RPMI8226 (cell line): ENCODE data around the gene CD59.
"Not testable (repeated sequence)": the region's sequence is repeated elsewhere in the genome, so short reads cannot be mapped to it uniquely, and the experiment has no call there.

Source experiments
- DNase-seq: peaks from one replicate; pipeline ENCODE4 v3.0.0-alpha.2; 2015

Gene CD59

DNA sequence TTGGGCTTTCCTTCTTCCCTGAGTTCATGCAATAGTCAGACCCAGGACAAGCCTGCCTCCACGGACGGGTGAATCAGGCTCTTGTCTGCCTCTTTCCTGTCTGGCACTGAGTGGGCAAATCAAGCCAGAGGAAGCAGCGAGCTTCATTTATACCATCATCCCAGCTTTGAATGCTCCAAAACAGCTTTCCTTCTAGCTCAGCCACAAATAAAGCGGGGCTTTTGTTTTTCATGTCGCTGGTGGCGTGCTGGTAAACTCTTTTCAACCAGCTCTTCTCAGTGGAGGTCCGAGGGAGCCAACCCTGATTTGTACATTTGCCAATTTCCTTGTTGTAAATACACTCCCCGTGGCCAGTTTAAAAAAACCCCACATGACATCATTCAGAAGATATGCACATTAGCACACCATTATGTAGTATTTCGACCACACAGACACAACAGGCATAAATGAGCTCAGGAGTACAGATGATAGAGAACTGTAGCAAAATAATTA, 44.2 kb downstream of the CD59 start:
- peak; percentile 44 for DNase-seq

DNA sequence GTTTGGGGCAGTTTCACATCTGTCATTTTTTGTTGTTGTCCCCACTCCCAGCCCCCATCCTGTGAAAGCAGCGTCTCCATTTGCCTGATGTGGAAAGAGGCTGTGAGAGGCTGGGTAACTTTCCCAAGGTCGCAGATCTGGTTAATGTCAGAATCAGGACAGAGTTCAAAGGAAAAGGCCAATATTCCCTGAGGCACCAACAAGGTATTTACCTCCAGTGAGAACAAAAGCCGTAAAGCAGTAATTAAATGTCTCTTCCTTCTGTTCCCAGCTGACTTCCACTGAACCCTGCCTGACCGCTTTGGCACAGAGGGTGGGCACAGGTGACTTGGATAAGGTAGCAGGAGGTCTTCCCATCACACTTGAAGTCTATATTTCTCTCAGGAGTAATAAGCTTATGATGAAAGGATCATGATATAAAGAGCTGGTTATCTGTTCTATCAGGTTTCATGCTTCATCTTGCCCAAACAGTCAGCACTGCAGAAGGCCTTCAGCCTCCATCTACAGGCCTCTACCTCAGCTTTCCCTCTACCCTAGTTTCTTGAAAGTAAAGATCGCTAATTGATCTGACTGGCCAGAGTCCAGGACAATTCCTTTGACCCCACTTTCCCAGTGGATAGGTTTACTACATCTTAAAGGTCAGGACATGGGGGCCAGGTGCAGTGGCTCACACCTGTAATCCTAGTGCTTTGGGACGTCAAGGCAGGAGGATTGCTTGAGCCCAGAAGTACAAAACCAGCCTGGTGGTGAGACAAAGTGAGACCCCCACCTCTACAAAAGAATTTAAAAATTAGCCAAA, 45.0 kb downstream of the CD59 start:
- no peak for DNase-seq

DNA sequence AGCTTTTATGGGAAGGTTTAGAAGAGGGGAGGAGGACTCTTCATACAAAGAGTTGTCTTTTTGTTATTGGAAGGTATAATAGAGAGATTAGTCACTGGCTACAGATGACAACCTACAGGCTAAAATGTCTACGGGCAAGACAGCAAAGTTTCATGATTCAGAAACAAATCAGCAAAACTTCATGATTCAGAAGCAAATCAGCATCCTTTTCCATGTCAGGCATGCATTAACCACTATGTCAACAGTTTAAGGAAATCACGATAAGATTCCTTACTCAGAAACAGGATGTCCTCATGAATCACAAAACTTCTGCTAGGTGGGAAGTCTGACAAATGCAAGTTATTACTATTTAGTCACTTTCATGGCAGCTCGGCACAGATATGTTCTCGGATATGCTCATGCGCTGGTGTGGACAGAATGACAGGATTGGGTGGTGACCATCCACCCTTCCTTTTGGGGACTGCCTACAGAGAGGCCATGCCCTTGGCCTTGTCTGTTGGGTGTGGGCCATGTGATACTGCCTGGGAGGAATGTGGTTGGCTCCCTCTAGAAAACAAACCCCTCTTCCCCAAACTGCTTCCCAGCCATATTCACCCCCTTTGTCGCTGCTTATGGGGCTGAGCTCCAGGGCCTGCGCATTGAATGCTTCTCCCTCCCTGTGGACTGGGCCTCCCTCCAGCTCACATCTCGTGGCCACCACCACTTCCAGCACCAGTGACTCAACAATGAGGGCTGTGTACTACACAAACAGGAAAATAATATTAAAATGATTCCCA, 45.7 kb downstream of the CD59 start:
- no peak for DNase-seq

DNA sequence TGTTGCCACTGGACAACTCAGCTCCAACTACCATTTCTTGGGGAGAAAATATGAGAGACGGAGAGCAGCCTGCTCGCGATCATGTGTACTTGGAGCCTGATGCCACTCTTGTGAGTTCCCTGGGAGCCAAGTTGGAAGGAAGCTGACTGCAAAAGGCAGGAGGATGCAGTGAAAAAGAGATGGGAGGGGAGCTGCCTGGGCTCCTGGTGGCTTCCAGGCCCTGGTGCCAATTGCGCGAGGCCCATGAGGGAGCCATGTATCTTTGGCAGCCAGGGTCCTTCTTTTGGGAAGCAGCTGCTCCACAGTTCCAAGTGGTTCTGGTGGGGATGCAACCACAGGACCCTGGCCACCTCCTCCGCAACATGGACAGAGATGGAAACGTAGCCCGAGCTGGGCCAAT, 46.7 kb downstream of the CD59 start:
- DNase-seq = no peak

DNA sequence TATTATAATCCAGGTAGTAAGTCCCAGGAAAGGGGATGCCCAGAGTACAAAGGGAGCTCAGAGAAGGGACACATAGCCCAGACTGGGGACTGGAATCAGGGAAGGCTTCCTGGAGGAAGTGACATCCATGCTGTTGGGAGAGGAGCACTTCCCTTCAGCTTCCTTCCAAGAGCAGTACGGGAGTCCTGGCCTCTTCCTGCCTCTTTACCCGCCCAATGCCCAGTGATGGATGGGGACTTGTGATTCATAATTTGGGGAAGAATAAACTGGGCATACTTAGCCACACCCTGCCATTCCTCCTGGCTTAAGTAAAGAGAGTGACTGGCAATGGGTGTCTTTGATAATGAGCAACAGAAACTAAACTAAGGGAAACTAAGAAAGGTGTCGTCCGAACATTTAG, 47.1 kb downstream of the CD59 start:
- DNase-seq = no peak

DNA sequence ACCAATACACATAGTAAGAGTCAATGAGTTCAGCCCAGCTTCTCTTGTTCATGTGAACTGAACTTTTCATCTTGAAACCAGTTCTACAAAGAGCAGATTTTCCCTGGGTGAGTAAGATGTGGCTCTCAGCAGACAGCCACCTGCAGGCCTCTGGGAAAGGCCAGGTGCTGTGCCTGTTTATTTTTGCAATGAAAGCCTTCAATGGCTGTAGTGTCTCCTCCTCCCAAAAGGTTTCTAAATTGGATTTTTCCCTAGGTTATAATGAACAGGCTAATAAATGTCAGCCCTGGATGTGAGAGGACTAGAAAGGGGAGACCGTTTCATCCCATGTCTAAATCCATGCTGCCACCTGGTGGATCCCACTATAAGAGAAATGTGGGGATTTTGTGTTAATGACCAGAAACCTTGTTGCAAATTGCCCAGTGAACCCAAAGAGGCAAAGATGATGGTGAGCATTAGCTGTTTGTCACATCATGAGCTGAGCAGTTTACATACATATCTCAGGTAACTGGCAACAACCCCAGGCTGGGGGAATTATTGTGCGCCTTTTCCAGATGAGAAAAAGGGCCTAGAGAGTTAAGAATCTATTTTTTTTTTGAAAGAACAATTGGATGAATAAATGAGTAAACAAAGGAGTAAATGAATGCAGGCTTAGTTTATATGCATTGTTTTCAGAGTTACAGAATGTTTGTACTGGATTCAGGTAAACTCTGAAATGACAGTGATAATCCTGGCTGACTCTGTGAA, 48.3 kb downstream of the CD59 start:
- peak; percentile 35 for DNase-seq

DNA sequence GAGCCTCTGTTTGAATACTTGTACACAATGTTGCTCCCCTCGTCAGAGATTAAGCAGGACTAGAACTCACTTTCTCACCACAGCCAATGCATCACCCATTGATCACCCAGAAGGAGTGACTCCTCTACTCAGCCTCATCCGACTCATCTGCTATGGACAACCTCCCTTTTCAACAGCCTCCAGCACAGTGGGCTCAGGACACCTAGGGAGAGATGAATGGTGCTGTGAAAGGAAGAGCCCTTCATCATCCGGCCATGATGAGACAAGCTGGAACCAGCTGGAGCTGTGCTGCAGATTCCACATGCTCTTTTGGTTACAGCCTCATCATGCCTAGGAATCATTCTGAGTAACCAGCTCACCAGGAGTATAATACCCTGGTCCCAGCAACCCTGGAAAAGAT, 51.1 kb downstream of the CD59 start:
- DNase-seq = no peak

DNA sequence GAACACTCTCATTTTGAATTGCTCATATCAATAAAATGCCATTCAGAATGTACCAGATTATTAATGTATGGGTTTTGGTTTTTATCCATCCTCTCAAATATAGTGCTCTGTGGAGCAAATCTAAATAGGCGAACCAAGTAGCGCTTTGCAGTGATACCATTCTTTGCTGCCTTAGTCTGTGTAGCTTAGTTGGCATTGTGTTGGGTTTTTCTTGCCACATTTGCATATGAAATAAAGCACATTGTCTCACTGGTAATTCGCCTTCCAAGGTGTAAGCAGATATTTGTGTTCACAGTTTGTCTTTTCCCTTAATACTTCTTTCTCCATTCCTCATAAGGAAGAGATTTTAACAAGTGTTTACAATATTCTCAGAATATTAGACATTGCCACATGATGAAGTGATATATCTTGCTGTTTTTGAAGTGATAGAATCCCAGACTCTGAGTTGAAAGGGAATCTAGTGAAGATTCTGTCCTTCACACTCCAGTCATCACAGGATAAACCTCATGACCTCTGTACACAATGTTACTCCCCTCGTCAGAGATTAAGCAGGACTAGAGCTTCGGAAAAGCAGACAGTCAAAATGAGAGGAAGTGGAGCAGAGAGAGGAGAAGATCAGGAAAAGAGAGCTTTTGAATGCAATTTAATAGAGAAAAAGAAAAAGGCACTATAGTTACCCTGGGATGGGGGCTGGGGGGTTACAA, 52.1 kb downstream of the CD59 start:
- no peak for DNase-seq

DNA sequence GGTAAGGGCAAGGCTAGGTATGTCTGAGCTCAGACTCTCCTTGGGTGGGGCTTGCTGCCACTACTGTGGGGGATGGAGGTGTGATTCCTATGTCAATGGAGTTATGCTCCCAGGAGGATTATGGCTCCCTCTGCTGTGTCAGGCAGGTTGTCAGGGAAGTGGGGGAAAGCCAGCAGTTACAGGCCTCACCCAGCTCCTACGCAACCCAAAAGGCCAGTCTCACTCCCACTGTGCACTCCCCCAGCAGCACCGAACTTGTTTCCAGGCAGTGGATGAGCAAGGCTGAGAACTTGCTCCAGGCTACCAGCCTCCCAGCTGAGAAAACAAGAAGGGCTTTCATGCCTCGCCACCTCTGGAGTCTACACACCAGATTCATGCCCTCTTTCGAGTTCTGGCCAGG, 53.8 kb downstream of the CD59 start:
- DNase-seq = no peak

DNA sequence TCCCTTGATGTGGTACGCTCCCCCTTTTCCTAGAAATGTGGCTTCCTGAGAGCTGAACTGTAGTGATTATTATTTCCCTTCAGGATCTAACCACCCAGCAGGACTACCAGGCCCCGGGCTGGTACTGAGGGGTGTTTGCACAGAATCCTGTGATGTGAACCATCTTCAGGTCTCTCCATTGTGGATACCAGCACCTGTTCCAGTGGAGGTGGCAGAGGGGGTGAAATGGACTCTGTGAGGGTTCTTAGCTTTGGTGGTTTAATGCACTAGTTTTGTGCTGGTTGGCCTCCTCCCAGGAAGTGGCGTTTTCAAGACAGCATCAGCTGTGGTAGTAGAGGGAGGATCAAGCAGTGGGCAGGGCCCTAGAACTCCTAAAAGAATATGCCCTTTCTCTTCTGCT, 54.2 kb downstream of the CD59 start:
- DNase-seq = no peak

DNA sequence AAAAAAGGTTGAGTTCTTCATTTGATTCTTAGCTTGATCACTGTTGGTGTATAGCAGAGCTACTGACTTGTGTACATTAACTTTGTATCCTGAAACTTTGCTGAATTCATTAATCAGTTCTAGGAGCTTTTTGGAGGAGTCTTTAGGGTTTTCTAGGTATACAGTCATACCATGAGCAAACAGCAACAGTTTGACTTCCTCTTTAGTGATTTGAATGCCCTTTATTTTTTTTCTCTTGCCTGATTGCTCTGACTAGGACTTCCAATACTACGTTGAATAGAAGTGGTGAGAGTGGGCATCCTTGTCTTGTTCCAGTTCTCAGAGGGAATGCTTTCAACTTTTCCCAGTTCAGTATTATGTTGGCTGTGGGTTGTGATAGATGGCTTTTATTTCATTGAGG, 57.6 kb downstream of the CD59 start:
- not testable (repeated sequence) for DNase-seq

DNA sequence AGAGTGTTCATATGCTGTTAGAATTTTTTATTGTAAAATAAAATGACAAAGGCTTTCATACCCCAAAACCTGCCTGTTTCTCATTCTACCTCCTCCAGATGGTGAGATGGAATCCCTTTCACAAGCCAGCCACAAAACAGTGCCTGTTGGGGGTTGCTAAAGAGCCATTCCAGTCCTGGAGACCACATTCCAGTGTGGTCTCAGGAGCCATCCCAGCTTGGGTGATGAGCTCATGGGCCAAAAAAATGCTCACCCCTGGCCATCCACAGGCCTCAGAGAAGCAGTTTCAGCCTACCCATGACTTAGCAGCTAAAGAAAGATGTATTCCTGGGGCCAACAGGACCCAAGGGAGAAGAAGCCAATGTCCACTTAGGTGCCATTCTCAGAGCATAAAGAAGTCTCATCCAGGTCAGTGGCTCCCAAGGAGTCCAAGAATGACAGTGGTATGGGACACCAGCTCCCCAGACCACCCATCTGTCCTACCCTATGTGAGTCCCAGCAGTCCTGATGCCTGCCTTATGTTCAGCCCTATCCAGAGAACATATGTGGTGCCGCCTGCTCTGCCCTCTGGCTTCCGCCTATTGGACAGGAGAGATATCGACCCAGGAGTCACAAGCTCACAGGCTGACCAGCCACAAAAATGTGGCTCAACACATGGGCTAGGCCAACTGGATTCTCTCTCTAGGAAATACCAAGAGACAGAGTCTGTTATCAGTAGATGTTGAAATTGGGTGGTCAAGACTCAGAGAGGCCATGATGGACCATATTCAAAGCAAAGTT, 62.0 kb downstream of the CD59 start:
- no peak for DNase-seq

DNA sequence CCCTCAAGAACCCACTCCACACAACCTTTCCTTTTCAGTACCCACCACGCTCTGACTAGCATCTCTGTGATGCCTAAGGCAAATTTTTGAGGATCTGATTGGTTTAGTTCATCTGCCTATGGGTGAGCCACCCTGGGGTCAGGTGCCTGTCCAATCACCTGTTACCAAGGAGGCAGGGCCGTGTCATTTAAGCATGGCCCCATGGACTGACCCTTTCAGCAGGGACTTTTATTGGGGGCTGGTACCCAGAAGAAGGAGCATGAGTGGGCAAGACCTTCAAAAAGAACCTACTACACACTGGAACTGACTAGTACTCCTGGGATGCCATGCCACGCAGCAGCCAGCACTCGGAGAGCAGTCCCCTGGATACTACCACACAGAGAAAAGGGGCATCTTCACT, 64.0 kb downstream of the CD59 start:
- no peak for DNase-seq

DNA sequence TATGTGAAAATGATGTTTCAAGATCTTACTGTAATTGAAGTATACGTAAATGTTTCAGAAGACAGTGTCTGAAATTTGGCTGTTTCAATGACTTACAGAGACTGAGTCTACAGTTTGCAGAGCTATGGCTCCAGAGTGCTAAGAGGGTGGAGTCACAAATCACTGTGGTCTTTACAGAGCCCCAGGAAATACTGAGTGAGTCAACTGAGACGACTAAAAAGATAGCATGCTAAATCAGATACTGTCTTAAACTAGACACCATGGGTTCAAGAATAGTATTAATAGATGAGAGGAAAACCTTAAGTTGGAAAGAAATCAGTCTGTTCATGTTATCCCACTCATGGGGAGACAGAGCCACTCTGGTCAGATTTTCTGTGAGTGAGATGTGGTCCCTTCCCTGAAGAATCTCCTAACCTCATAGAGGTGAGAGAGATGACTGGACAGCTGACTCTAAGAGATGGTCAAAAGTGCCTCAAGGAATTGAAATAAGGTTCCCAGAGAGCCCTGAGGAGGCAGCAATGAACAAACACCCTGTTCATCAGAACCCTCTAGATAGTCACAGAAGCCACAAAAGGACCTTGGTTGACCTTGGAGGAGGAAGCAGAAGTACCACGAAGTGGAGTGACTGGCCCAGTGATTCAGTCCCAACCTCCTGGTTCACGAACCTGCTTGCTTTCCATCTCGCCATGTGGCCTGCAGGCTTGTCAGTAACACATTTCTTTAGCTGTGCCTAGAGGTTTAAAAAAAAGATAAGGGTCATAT, 65.8 kb downstream of the CD59 start:
- no peak for DNase-seq

DNA sequence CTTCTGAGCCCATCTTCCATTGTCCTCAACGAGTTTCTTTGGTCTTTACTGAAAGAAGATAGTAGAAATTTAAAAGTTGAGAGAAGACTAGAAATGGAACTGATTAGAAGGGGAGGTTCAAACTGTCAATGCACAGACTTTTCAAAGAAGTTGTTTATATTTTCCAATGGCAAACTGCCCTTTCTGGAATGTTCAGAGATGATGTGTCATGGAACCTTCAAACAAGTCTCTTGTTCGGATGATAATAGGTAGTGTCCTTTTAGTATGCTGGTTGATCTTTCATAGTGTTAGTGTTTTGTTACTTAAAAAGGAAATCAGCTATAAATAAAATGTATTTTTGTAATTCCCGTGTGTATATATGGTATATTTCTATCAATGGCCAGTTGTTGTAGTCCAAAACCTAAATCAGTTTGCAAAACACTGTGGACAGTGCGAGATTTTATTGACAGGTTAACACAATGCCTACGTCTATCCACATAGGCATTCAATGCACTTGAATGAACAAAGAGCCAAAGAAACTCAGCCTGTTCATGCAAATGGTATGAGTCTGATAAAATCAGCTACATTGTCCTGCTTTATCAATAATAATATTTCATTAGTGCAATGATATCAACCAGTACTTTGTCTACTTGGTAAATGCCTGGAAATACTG, 66.5 kb downstream of the CD59 start:
- DNase-seq = no peak

DNA sequence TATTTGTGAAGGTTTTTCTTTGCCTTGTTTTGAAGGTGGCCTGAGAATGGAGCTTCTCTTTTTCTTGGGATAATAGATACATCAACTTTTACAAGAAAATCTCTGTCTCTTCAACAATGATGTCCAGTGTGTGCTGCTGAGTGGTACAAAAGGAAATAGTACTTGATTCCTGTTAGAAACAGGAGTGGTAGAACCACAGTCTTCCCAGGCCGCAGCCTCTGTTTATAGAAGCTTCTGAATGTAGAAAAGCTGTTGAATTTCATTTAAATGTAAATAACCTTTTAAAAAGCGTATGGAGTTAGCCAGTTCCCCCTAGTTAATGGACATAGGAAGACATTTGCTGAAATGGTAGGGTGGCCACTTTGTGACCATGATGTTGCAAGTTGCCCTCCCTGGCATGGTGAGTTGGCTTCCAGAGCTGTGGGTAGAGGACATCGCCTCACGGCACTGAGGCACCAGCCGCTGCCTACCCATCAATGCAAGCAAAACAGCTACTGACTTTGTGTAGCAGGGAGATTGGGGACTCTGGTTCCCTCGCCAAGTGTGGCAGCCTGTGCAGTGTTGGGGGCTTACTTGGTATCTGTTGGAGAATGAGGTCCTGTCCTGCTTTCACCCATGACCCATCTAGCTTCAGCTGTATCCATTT, 67.1 kb downstream of the CD59 start:
- DNase-seq = no peak

DNA sequence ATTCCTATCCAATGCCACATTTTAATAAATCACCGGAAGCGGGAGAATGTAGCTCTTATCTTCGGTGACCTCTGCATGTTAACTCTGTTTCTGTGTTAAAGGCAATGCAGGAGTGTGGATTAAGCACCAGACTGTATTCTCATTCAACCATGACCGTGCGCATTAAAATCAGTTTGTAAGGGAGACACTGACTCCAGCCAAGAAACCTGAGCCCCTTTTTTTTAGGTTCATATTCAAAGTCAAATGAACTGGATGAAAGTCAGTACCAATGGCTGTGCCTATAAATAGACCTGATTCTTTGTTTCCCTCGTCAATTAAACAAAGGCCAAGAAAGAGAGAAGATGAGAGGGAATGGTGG, 67.8 kb downstream of the CD59 start:
- DNase-seq = no peak

DNA sequence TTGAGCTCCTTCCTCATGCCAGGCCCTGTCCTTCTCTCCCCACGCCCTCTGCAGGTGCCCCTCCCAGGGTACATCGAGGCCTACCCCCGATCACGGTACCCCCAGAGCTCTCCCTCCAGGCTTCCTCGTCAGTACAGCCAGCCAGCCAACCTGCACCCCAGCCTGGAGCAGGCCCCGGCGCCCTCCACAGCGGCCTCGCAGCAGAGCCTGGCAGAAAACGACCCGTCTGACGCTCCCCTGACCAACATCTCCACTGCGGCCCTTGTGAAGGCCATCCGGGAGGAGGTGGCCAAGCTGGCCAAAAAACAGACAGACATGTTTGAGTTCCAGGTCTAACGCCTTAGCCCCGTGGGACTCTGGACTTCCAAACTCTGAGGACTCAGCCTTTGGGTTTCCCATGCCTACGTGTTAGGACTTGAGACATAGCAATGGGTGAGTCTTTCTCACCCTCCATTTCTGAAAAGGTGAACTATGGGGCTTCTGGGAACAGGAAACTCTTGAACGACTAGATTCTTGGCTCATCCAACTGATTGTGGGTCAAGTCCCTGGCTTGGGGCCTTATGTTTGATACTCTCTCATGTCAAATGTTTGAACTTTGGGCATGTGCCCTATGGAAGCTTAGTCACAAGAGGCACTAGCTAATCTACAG, 68.3 kb downstream of the CD59 start:
- no peak for DNase-seq

DNA sequence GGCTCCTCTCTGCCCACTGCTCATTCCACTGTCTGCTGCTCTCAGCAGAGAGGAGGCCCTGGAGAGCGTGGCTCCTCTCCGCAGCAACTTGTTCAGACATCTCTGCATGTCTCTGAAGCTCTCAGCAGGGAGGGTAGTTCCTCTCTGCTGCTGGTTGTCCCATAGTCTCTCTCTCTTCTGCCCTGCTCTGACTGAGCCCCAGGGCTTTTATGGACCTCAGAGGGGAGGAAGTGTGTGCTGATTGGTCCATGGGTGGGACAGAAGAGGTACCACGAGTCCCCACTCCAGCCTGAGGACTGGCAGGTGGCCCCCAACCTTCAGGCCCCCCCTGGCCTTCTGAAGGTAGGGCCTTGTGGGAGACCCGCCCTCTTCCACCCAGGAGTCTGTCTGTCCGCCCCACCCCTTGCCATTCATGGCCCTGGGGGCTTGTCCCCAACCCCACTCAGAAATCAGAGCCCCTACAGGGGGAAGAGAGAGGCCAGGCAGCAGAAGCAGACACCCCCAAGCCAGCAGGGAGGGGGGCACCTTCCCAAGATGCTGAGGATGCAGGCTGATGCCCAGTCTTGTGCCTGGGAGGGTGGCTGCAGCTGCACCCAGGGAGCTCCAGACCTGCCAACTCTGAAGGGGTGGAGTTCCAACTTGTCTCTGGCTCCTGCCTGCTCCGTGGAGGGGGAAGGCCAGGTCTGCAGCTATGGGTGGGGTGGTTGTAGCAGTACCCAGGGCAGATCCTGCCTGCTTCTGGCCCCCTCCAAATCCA, 70.7 kb downstream of the CD59 start:
- no peak for DNase-seq
